ENCODE measurements around the gene LRWD1.

Gene LRWD1

GRCh38 chr7:102431617-102432298 is 33.0 kb upstream of the LRWD1 start:
- peaks cover 10% of the 10 kb centered on the region; the same call in 1 of the 2 replicates for H3K4me1 ChIP-seq
- H3K36me3 ChIP-seq (replicated peaks) = no peaks in the 10 kb centered on the region; the same call in 1 of the 2 replicates
- in situ Hi-C loops (cut with MboI; ENCODE audit: low sequenced_read_pairs) = no loop called here
- H3K9me3 ChIP-seq = no peaks in the 10 kb centered on the region
- peak; percentile 11 to 35 for DNase-seq (ENCODE audit: low spot score in 2 of 2)
- H3K27me3 ChIP-seq (ENCODE audit: low read depth) = no peaks in the 10 kb centered on the region
- H3K4me3 ChIP-seq = no peak overlapping the region

- in situ Hi-C loops (cut with MboI; ENCODE audit: low sequenced_read_pairs) = no loop called here
- Histone ChIP-seq H3K27me3 (ENCODE audit: low read depth) (no peaks in the 10 kb centered on the region), H3K4me3 (peak overlapping the region; percentile 36), H3K9me3 (no peaks in the 10 kb centered on the region), H3K36me3 (replicated peaks) (no peaks in the 10 kb centered on the region), H3K4me1 (peaks cover 10% of the 10 kb centered on the region; the same call in 1 of the 2 replicates)
- DNase-seq (ENCODE audit: low spot score in 2 of 2) = no peak
Observed at GRCh38 chr7:102432442-102433218, 32.2 kb upstream of the LRWD1 start.

- Histone ChIP-seq H3K4me1 (peaks cover 10% of the 10 kb centered on the region; the same call in 1 of the 2 replicates), H3K27me3 (ENCODE audit: low read depth) (no peaks in the 10 kb centered on the region), H3K9me3 (no peaks in the 10 kb centered on the region), H3K4me3 (peak within 1 kb of the TSS; percentile 72), H3K36me3 (replicated peaks) (no peaks in the 10 kb centered on the region)
- in situ Hi-C loops (cut with MboI; ENCODE audit: low sequenced_read_pairs) = no loop called here
- DNase-seq (ENCODE audit: low spot score in 2 of 2) = peak; percentile 63 to 88
Observed at GRCh38 chr7:102433219-102434038, 31.4 kb upstream of the LRWD1 start, which contains the start of gene ORAI2. ORAI2 (plus strand) TSS chr7:102433575; CDS start chr7:102438957, 5,382 bp downstream.

GRCh38 chr7:102434039-102434486 is 30.7 kb upstream of the LRWD1 start:
- DNase-seq (ENCODE audit: low spot score in 2 of 2) = no peak
- H3K36me3 ChIP-seq (replicated peaks) = peaks cover 3% of the 10 kb centered on the region; the same call in 1 of the 2 replicates
- no peaks in the 10 kb centered on the region for H3K9me3 ChIP-seq
- in situ Hi-C loops (cut with MboI; ENCODE audit: low sequenced_read_pairs) = no loop called here
- H3K27me3 ChIP-seq (ENCODE audit: low read depth) = no peaks in the 10 kb centered on the region
- peaks cover 10% of the 10 kb centered on the region; the same call in 1 of the 2 replicates for H3K4me1 ChIP-seq
- H3K4me3 ChIP-seq = peak overlapping the region; percentile 72

- H3K4me1 ChIP-seq = peaks cover 17% of the 10 kb centered on the region; the same call in 1 of the 2 replicates
- H3K27me3 ChIP-seq (ENCODE audit: low read depth) = no peaks in the 10 kb centered on the region
- no peak for DNase-seq (ENCODE audit: low spot score in 2 of 2)
- in situ Hi-C loops (cut with MboI; ENCODE audit: low sequenced_read_pairs) = no loop called here
- H3K36me3 ChIP-seq (replicated peaks) = peaks cover 8% of the 10 kb centered on the region; the same call in 1 of the 2 replicates
- H3K4me3 ChIP-seq = no peak overlapping the region
- H3K9me3 ChIP-seq = no peaks in the 10 kb centered on the region
Observed at GRCh38 chr7:102436118-102436517, 28.7 kb upstream of the LRWD1 start.

- Histone ChIP-seq H3K36me3 (replicated peaks) (peaks cover 12% of the 10 kb centered on the region), H3K27me3 (ENCODE audit: low read depth) (no peaks in the 10 kb centered on the region), H3K4me3 (no peak overlapping the region), H3K4me1 (peaks cover 11% of the 10 kb centered on the region), H3K9me3 (no peaks in the 10 kb centered on the region)
- in situ Hi-C loops (cut with MboI; ENCODE audit: low sequenced_read_pairs) = no loop called here
- DNase-seq (ENCODE audit: low spot score in 2 of 2) = peak in 1 of 2 experiments; percentile 63
Observed at GRCh38 chr7:102439963-102440795, 24.6 kb upstream of the LRWD1 start.

GRCh38 chr7:102444961-102445673 is 19.7 kb upstream of the LRWD1 start:
- Histone ChIP-seq H3K27me3 (ENCODE audit: low read depth) (no peaks in the 10 kb centered on the region), H3K4me1 (peaks cover 7% of the 10 kb centered on the region), H3K9me3 (no peaks in the 10 kb centered on the region), H3K4me3 (no peak overlapping the region), H3K36me3 (replicated peaks) (peaks cover 15% of the 10 kb centered on the region)
- DNase-seq (ENCODE audit: low spot score in 2 of 2) = no peak
- in situ Hi-C loops (cut with MboI; ENCODE audit: low sequenced_read_pairs) = no loop called here

GRCh38 chr7:102445674-102446071 is 19.1 kb upstream of the LRWD1 start:
- H3K36me3 ChIP-seq (replicated peaks) = peaks cover 12% of the 10 kb centered on the region
- DNase-seq (ENCODE audit: low spot score in 2 of 2) = no peak
- H3K4me3 ChIP-seq = no peak overlapping the region
- H3K4me1 ChIP-seq = peaks cover 5% of the 10 kb centered on the region
- H3K9me3 ChIP-seq = no peaks in the 10 kb centered on the region
- H3K27me3 ChIP-seq (ENCODE audit: low read depth) = no peaks in the 10 kb centered on the region
- in situ Hi-C loops (cut with MboI; ENCODE audit: low sequenced_read_pairs) = no loop called here

GRCh38 chr7:102446387-102447156 is 18.2 kb upstream of the LRWD1 start:
- H3K9me3 ChIP-seq = no peaks in the 10 kb centered on the region
- in situ Hi-C loops (cut with MboI; ENCODE audit: low sequenced_read_pairs) = no loop called here
- peaks cover 4% of the 10 kb centered on the region for H3K4me1 ChIP-seq
- H3K4me3 ChIP-seq = no peak overlapping the region
- H3K27me3 ChIP-seq (ENCODE audit: low read depth) = no peaks in the 10 kb centered on the region
- H3K36me3 ChIP-seq (replicated peaks) = peaks cover 12% of the 10 kb centered on the region
- DNase-seq (ENCODE audit: low spot score in 2 of 2) = no peak

GRCh38 chr7:102447311-102447710 is 17.5 kb upstream of the LRWD1 start:
- H3K4me1 ChIP-seq = no peaks in the 10 kb centered on the region
- no peaks in the 10 kb centered on the region for H3K9me3 ChIP-seq
- in situ Hi-C loops (cut with MboI; ENCODE audit: low sequenced_read_pairs) = no loop called here
- no peak overlapping the region for H3K4me3 ChIP-seq
- peaks cover 7% of the 10 kb centered on the region; the same call in 1 of the 2 replicates for H3K36me3 ChIP-seq (replicated peaks)
- no peak for DNase-seq (ENCODE audit: low spot score in 2 of 2)
- no peaks in the 10 kb centered on the region for H3K27me3 ChIP-seq (ENCODE audit: low read depth)

- no peak for DNase-seq (ENCODE audit: low spot score in 2 of 2)
- H3K9me3 ChIP-seq = no peaks in the 10 kb centered on the region
- in situ Hi-C loops (cut with MboI; ENCODE audit: low sequenced_read_pairs) = no loop called here
- H3K4me1 ChIP-seq = no peaks in the 10 kb centered on the region
- H3K4me3 ChIP-seq = no peak overlapping the region
- no peaks in the 10 kb centered on the region for H3K27me3 ChIP-seq (ENCODE audit: low read depth)
- H3K36me3 ChIP-seq (replicated peaks) = peaks cover 7% of the 10 kb centered on the region; the same call in 1 of the 2 replicates
Observed at GRCh38 chr7:102449136-102449535, 15.6 kb upstream of the LRWD1 start.

GRCh38 chr7:102450242-102450641 is 14.5 kb upstream of the LRWD1 start:
- Histone ChIP-seq H3K27me3 (ENCODE audit: low read depth) (no peaks in the 10 kb centered on the region), H3K4me3 (no peak overlapping the region), H3K36me3 (replicated peaks) (peaks cover 7% of the 10 kb centered on the region; the same call in 1 of the 2 replicates), H3K9me3 (no peaks in the 10 kb centered on the region), H3K4me1 (no peaks in the 10 kb centered on the region)
- in situ Hi-C loops (cut with MboI; ENCODE audit: low sequenced_read_pairs) = no loop called here
- DNase-seq (ENCODE audit: low spot score in 2 of 2) = no peak

Measured in HAP-1 (cell line).